NCI-H748 treated with DMSO at 0.1 percent for 48 hours (cell line): ENCODE results near the gene PLEKHG5.

Experiments used
- DNase-seq: peaks from one replicate; lab custom pipeline; 2025; lab: John Stamatoyannopoulos, UW

PLEKHG5 gene

GRCh38 chr1:6491480-6491962 is at the start of gene PLEKHG5:
PLEKHG5 (minus strand) TSS chr1:6491667; CDS start chr1:6477571, 14,096 bp downstream.
- DNase-seq, result no peak

- DNase-seq, result no peak
Observed at GRCh38 chr1:6538956-6539355, 47.5 kb upstream of the PLEKHG5 start.

- DNase-seq, result no peak
Observed at GRCh38 chr1:6536291-6536690, 44.8 kb upstream of the PLEKHG5 start.

GRCh38 chr1:6535214-6535613 is 43.7 kb upstream of the PLEKHG5 start:
- DNase-seq, result no peak

- DNase-seq, result no peak
Observed at GRCh38 chr1:6534248-6534822, 42.9 kb upstream of the PLEKHG5 start.

- DNase-seq, result no peak
Observed at GRCh38 chr1:6531996-6532395, 40.5 kb upstream of the PLEKHG5 start.

GRCh38 chr1:6530504-6531160 is 39.2 kb upstream of the PLEKHG5 start:
- DNase-seq, result no peak

- no peak for DNase-seq
Observed at GRCh38 chr1:6528492-6528891, 37.0 kb upstream of the PLEKHG5 start.

- no peak for DNase-seq
Observed at GRCh38 chr1:6526316-6526715, 34.8 kb upstream of the PLEKHG5 start.

- DNase-seq, result no peak
Observed at GRCh38 chr1:6523566-6523965, 32.1 kb upstream of the PLEKHG5 start.

GRCh38 chr1:6521536-6521935 is 30.1 kb upstream of the PLEKHG5 start:
- DNase-seq, result no peak

- DNase-seq, result no peak
Observed at GRCh38 chr1:6519935-6520671, 28.6 kb upstream of the PLEKHG5 start.

GRCh38 chr1:6519491-6519934 is 28.0 kb upstream of the PLEKHG5 start:
- no peak for DNase-seq

GRCh38 chr1:6517435-6517851 is 26.0 kb upstream of the PLEKHG5 start:
- DNase-seq, result no peak

GRCh38 chr1:6515771-6516170 is 24.3 kb upstream of the PLEKHG5 start:
- no peak for DNase-seq

- no peak for DNase-seq
Observed at GRCh38 chr1:6513320-6513801, 21.9 kb upstream of the PLEKHG5 start.

GRCh38 chr1:6512908-6513280 is 21.4 kb upstream of the PLEKHG5 start:
- no peak for DNase-seq

- no peak for DNase-seq
Observed at GRCh38 chr1:6512245-6512907, 20.9 kb upstream of the PLEKHG5 start.

GRCh38 chr1:6511561-6512244 is 20.2 kb upstream of the PLEKHG5 start:
- no peak for DNase-seq

GRCh38 chr1:6511056-6511455 is 19.6 kb upstream of the PLEKHG5 start:
- no peak for DNase-seq

GRCh38 chr1:6510493-6510892 is 19.0 kb upstream of the PLEKHG5 start:
- DNase-seq, result no peak

GRCh38 chr1:6509919-6510291 is 18.4 kb upstream of the PLEKHG5 start:
- no peak for DNase-seq
